Measurements from ENCODE around the gene LGR5. TPM values are rescaled to one million over a fixed set of nuclear protein-coding genes. Genes with fewer than 3 reads are reported as not detected.

The LGR5 gene
- total and polyA plus RNA-seq, 9 of the 15 experiments (the other 6 are each of a cell fraction or from before 2014, with no cell fraction given), result not detected

DNA sequence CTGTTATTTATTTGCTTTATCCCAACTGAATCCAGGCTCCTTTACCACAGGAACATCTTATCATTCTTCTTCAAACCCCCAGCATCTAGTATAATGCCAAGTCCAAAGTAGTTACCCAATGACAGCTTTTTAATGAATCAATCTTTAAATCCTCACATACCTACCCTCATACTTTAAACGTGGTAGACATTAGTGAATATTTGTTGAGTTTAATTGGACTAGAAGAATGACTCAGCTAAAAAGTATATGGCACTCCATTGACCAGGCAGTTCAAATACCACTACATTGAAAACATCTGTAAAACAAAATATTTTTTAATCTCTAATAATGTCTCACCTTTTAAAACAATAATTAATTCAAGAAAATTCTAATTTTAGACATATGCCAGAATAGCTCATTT is 125.9 kb downstream of the LGR5 start (continued):
- TF ChIP-seq SRSF7 (optimal IDR thresholded peaks at IDR 0.05; ENCODE audit: low read depth, low read length) (no peak), ZNF583 (CRISPR knock-in tag; IDR thresholded peaks at IDR 0.05) (no peak), C11orf30 (IDR thresholded peaks at IDR 0.05; ENCODE audit: low read depth) (peak; percentile 58), SREBF1 (IDR thresholded peaks at IDR 0.05; ENCODE audit: borderline replicate concordance, low read depth, low read length) (no peak), NONO (IDR thresholded peaks at IDR 0.05; ENCODE audit: low read depth in 2 of 2, low read length in 1 of 2) (no peak), SAFB (IDR thresholded peaks at IDR 0.05; ENCODE audit: borderline replicate concordance, low read depth, low read length) (no peak), NCOA4 (IDR thresholded peaks at IDR 0.05; ENCODE audit: partially characterized antibody) (no peak), ZSCAN29 (IDR thresholded peaks at IDR 0.05) (no peak), CBX1 (IDR thresholded peaks at IDR 0.05; ENCODE audit: low read depth) (no peak), GABPB1 (CRISPR knock-in tag; IDR thresholded peaks at IDR 0.05) (no peak), ZNF124 (CRISPR knock-in tag; IDR thresholded peaks at IDR 0.05) (no peak), KLF16 (IDR thresholded peaks at IDR 0.05) (no peak), ZFP30 (CRISPR knock-in tag; IDR thresholded peaks at IDR 0.05; ENCODE audit: borderline replicate concordance) (no peak), NFE2L1 (tag; IDR thresholded peaks at IDR 0.05; ENCODE audit: borderline replicate concordance, low read depth) (peak; percentile 69; the same call in 1 of the 2 replicates), GABPA (tag; conservative IDR thresholded peaks at IDR 0.05; ENCODE audit: low read depth) (no peak), ZNF316 (IDR thresholded peaks at IDR 0.05) (peak; percentile 72), NFATC3 (IDR thresholded peaks at IDR 0.05) (no peak), SOX6 (IDR thresholded peaks at IDR 0.05) (no peak), ZNF217 (CRISPR knock-in tag; IDR thresholded peaks at IDR 0.05) (no peak), HNRNPK (IDR thresholded peaks at IDR 0.05; ENCODE audit: low read depth, low read length, poor library complexity, severe bottlenecking) (no peak)
- TF ChIP-seq, protein P1, sequence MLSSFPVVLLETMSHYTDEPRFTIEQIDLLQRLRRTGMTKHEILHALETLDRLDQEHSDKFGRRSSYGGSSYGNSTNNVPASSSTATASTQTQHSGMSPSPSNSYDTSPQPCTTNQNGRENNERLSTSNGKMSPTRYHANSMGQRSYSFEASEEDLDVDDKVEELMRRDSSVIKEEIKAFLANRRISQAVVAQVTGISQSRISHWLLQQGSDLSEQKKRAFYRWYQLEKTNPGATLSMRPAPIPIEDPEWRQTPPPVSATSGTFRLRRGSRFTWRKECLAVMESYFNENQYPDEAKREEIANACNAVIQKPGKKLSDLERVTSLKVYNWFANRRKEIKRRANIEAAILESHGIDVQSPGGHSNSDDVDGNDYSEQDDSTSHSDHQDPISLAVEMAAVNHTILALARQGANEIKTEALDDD (IDR thresholded peaks at IDR 0.05), result no peak
- TF ChIP-seq, protein P2, sequence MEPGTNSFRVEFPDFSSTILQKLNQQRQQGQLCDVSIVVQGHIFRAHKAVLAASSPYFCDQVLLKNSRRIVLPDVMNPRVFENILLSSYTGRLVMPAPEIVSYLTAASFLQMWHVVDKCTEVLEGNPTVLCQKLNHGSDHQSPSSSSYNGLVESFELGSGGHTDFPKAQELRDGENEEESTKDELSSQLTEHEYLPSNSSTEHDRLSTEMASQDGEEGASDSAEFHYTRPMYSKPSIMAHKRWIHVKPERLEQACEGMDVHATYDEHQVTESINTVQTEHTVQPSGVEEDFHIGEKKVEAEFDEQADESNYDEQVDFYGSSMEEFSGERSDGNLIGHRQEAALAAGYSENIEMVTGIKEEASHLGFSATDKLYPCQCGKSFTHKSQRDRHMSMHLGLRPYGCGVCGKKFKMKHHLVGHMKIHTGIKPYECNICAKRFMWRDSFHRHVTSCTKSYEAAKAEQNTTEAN (CRISPR knock-in tag; IDR thresholded peaks at IDR 0.05), result no peak

Measured in K562 (cell line).